Cardiac ventricle fibroblast (primary cell): Measurements from ENCODE around the gene CCDC92. TPM values are rescaled to one million over a fixed set of nuclear protein-coding genes. Genes with fewer than 3 reads are reported as not detected.

ENCODE experiments used
- total RNA-seq: library from RNA; depleted of rRNA; stranded (reverse); fragments of >200 nt; gene quantifications from 2 replicates; pipeline ENCODE4 v1.2.3, GENCODE V29; 2015

The CCDC92 gene, protein sequence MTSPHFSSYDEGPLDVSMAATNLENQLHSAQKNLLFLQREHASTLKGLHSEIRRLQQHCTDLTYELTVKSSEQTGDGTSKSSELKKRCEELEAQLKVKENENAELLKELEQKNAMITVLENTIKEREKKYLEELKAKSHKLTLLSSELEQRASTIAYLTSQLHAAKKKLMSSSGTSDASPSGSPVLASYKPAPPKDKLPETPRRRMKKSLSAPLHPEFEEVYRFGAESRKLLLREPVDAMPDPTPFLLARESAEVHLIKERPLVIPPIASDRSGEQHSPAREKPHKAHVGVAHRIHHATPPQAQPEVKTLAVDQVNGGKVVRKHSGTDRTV
- total RNA-seq: 15.8 and 15.9 TPM in 2 replicates

DNA sequence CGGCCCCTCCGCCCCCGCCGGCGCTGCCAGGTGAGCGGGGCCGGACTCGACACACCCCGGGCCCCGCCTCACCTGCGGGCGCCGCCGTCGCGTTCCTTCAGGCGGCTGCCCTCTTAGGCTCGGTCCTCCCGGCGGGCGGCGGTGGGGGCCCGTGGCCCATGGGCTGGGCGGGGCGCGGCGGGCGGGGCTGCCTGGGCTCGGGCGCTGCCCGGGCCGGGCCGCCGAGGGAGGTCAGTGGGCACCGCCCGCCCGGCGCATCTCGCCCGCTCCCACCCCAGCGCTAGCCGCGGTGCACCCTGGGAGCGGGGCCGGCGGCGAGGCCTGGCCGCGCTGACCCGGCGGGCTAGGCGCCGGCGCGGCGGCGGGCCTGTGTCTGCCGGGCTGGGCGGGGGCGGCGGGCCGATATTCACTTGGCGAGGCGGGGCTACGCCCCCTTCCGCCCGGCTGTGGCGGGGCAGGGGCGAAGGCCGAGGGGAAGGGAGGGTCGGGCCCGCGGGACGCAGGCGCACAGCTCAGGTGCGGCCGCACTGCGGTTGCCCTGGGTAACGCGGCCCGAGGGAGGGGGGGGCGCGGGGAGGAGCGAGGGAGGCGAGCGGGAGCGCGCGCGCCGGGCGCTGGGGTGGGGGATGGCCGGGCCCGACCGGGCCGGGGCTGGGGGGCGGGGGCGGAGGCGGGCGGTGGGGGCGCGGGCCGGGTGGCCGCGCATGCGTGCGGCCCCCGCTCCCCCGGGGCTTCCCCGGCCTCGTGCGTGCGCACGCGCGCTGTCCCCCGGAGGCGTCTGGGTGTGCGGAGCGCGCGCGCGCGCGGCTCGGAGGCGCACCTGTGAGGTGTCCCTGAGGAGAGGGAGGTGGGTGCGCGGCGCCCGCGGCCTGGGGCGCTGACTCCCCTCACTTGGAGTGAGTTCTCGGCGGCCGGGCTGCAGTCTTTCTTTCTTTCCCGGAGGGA lies at the start of gene CCDC92, which contains the start of gene ZNF664:
Gene CCDC92, minus strand, starts transcription at position 375 of the 945 bp plus-strand sequence. CDS start 28,526 bp downstream, outside the sequence.
Gene ZNF664, plus strand, starts transcription at position 759 of the 945 bp plus-strand sequence. CDS start 38,930 bp downstream, outside the sequence.

Other genes with a start within 250 kb of the CCDC92 start
- 0.19 and 0.24 TPM in 2 replicates for gene DNAH10, start 210.5 kb downstream of the CCDC92 start, total RNA-seq
- gene ZNF664, start 384 bp upstream of the CCDC92 start, total RNA-seq: 36.1 and 50.0 TPM in 2 replicates